H9 (cell line): ENCODE measurements around the gene ZNF749. TPM values are rescaled to one million over a fixed set of nuclear protein-coding genes. Genes with fewer than 3 reads are reported as not detected.

Experiments
- DNase-seq: peaks from one replicate; pipeline ENCODE4 v3.0.0-alpha.2; 2017
- H2AFZ ChIP-seq: one replicate; pipeline ENCODE4 v1.6.1; 2013; ENCODE audit warnings: mild to moderate bottlenecking, low read length, control low read depth, moderate library complexity
- H2AK5ac ChIP-seq: 2 replicates; pipeline ENCODE4 v1.6.1; 2013; ENCODE audit warnings: low read length, control low read depth, mixed read lengths; ENCODE audit not compliant: insufficient read length
- H2BK120ac ChIP-seq: one replicate; pipeline ENCODE4 v1.6.1; 2013; ENCODE audit warnings: low read depth, mild to moderate bottlenecking, low read length, control low read depth, inconsistent platforms; ENCODE audit not compliant: poor library complexity, severe bottlenecking
- H2BK12ac ChIP-seq: 2 replicates; pipeline ENCODE4 v1.6.1; 2013; ENCODE audit warnings: low read length, control low read depth, mixed read lengths, low read depth; ENCODE audit not compliant: insufficient read length
- H2BK15ac ChIP-seq: 2 replicates; pipeline ENCODE4 v1.6.1; 2013; ENCODE audit warnings: low read depth, low read length, control low read depth
- H2BK20ac ChIP-seq: one replicate; pipeline ENCODE4 v1.6.1; 2013; ENCODE audit warnings: low read depth, mild to moderate bottlenecking, low read length, control low read depth, inconsistent platforms; ENCODE audit not compliant: poor library complexity, severe bottlenecking
- H2BK5ac ChIP-seq: 2 replicates; pipeline ENCODE4 v1.6.1; 2013; ENCODE audit warnings: low read length, control low read depth, mixed read lengths; ENCODE audit not compliant: insufficient read length
- H3K14ac ChIP-seq: 2 replicates; pipeline ENCODE4 v1.6.1; 2013; ENCODE audit warnings: low read length, control low read depth; ENCODE audit not compliant: insufficient read depth
- H3K18ac ChIP-seq: 2 replicates; pipeline ENCODE4 v1.6.1; 2013; ENCODE audit warnings: low read depth, mild to moderate bottlenecking, mixed read lengths, low read length, control low read depth; ENCODE audit not compliant: insufficient read length
- H3K23ac ChIP-seq: 2 replicates; pipeline ENCODE4 v1.6.1; 2013; ENCODE audit warnings: low read length, control low read depth, mixed read lengths, low read depth; ENCODE audit not compliant: insufficient read length
- H3K23me2 ChIP-seq: 2 replicates; pipeline ENCODE4 v1.6.1; 2013; ENCODE audit warnings: low read depth, mild to moderate bottlenecking, mixed read lengths, low read length, control low read depth; ENCODE audit not compliant: insufficient read length, poor library complexity, severe bottlenecking
- H3K27ac ChIP-seq: 2 replicates; pipeline ENCODE4 v1.5.1; 2013; ENCODE audit warnings: low read length, control low read depth, mixed read lengths, low read depth; ENCODE audit not compliant: insufficient read length
- H3K27me3 ChIP-seq: 2 replicates; pipeline ENCODE4 v1.6.1; 2013; ENCODE audit warnings: low read length, control low read depth, inconsistent platforms; ENCODE audit not compliant: insufficient read depth
- H3K4ac ChIP-seq: 2 replicates; pipeline ENCODE4 v1.6.1; 2013; ENCODE audit warnings: low read depth, mild to moderate bottlenecking, control low read depth, inconsistent platforms, low read length, moderate library complexity
- H3K4me1 ChIP-seq: 2 replicates; pipeline ENCODE4 v1.6.1; 2013; ENCODE audit warnings: low read length, control low read depth, inconsistent platforms; ENCODE audit not compliant: insufficient read depth
- H3K4me2 ChIP-seq: 2 replicates; pipeline ENCODE4 v1.6.1; 2013; ENCODE audit warnings: low read length, control low read depth, mixed read lengths; ENCODE audit not compliant: insufficient read length, insufficient read depth
- H3K56ac ChIP-seq: 2 replicates; pipeline ENCODE4 v1.6.1; 2013; ENCODE audit warnings: low read depth, mild to moderate bottlenecking, mixed read lengths, low read length, control low read depth; ENCODE audit not compliant: insufficient read length
- H3K79me1 ChIP-seq: 2 replicates; pipeline ENCODE4 v1.6.1; 2013; ENCODE audit warnings: low read depth, mild to moderate bottlenecking, moderate library complexity, low read length, control low read depth, inconsistent platforms; ENCODE audit not compliant: insufficient read depth, poor library complexity, severe bottlenecking
- H3K79me2 ChIP-seq: 2 replicates; pipeline ENCODE4 v1.6.1; 2013; ENCODE audit warnings: low read length, control low read depth, inconsistent platforms; ENCODE audit not compliant: insufficient read depth
- H3K9ac ChIP-seq: 2 replicates; pipeline ENCODE4 v1.6.1; 2013; ENCODE audit warnings: low read length, control low read depth, mixed read lengths; ENCODE audit not compliant: insufficient read length; ENCODE audit errors: extremely low read depth
- H3K9me3 ChIP-seq: one replicate; pipeline ENCODE4 v1.6.1; 2013; ENCODE audit warnings: low read depth, low read length, inconsistent platforms; ENCODE audit not compliant: control insufficient read depth
- H3T11ph ChIP-seq: one replicate; pipeline ENCODE4 v1.6.1; 2013; ENCODE audit warnings: mild to moderate bottlenecking, low read length, control low read depth, inconsistent platforms
- H4K20me1 ChIP-seq: one replicate; pipeline ENCODE4 v1.6.1; 2013; ENCODE audit not compliant: control insufficient read depth, insufficient read length, insufficient read depth
- H4K5ac ChIP-seq: 2 replicates; pipeline ENCODE4 v1.6.1; 2013; ENCODE audit warnings: low read depth, mild to moderate bottlenecking, mixed read lengths, low read length, control low read depth; ENCODE audit not compliant: insufficient read length
- H4K8ac ChIP-seq: replicated peaks from 2 replicates; pipeline ENCODE4 v1.6.1; 2013; ENCODE audit warnings: low read length, control low read depth, mixed read lengths, low read depth; ENCODE audit not compliant: insufficient read length
- H4K91ac ChIP-seq: 2 replicates; pipeline ENCODE4 v1.6.1; 2013; ENCODE audit warnings: low read depth, mild to moderate bottlenecking, moderate library complexity, mixed read lengths, low read length, control low read depth; ENCODE audit not compliant: insufficient read length
- H3K27ac Mint-ChIP-seq, 3 experiments: 2 replicates in 2 of 3; 3 replicates in 1 of 3; pipeline ENCODE4 v1.8.0; 2020 to 2021; ENCODE audit warnings: mixed read lengths in 3 of 3, mild to moderate bottlenecking in 1 of 3, moderate library complexity in 1 of 3
- H3K27me3 Mint-ChIP-seq: 2 replicates; pipeline ENCODE4 v1.8.0; 2021; ENCODE audit warnings: low read depth, mild to moderate bottlenecking, moderate library complexity, mixed read lengths
- H3K36me3 Mint-ChIP-seq, 3 experiments: 2 replicates in 2 of 3; 3 replicates in 1 of 3; pipeline ENCODE4 v1.8.0; 2020 to 2021; ENCODE audit warnings: low read depth in 3 of 3, mixed read lengths in 3 of 3; ENCODE audit not compliant: insufficient read depth in 1 of 3
- H3K4me1 Mint-ChIP-seq, 2 experiments: 2 replicates each; pipeline ENCODE4 v1.8.0; 2020; ENCODE audit warnings: mixed read lengths in 2 of 2
- H3K4me3 Mint-ChIP-seq, 2 experiments: 2 replicates in 1 of 2; 3 replicates in 1 of 2; pipeline ENCODE4 v1.8.0; 2020 to 2021; ENCODE audit warnings: mild to moderate bottlenecking in 2 of 2, mixed read lengths in 2 of 2, moderate library complexity in 1 of 2
- H3K9me3 Mint-ChIP-seq, 2 experiments: 2 replicates in 1 of 2; 3 replicates in 1 of 2; pipeline ENCODE4 v1.8.0; 2020; ENCODE audit warnings: mild to moderate bottlenecking in 2 of 2, mixed read lengths in 2 of 2, moderate library complexity in 1 of 2
- WGBS: extraction: QIAGEN DNeasy Blood & Tissue Kit; methylation state at CpG from one replicate; pipeline ENCODE4 v1.1.7; 2013; ENCODE audit warnings: missing lambda C conversion rate, low lambda C conversion rate, mixed read lengths; ENCODE audit not compliant: insufficient read length; ENCODE audit errors: extremely low coverage; 5-methylcytosine and 5-hydroxymethylcytosine counted together
- total RNA-seq: library from RNA; stranded (reverse); gene quantifications from 2 replicates; pipeline ENCODE4 v1.2.1, GENCODE V29; 2021
- TF ChIP-seq, protein P1 (sequence below): fragments of 200-600 bp; sonication (generic); conservative IDR thresholded peaks from 3 replicates; pipeline ENCODE4 v1.8.0; 2021; ENCODE audit warnings: antibody characterized with exemption, mild to moderate bottlenecking

The ZNF749 gene
- total RNA-seq, 1 experiment from 2014 or later = 25.0 TPM

DNA sequence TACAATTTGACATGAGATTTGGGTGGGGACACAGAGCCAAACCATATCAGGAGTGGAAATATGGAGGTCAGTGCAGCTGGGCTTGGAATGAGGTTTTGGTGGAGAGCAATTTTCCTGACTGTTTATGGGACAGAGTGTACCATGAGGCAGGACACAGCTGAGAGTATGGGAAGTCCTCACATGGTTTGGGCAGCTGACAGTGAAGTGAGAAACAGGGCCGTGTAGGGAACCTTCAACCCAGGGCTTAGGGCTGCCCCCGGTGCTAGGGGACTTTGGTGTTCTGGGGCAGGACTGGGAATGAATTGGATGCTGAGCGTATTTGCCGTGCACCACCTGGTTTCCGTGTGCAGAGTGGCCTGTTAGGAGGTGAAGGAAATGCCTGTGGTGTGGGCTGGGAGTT, 39.4 kb upstream of the ZNF749 start:
- H4K91ac ChIP-seq = no peak overlapping the region
- H2BK120ac ChIP-seq = no peak overlapping the region
- no peak overlapping the region for H2BK12ac ChIP-seq
- H4K8ac ChIP-seq = no peak overlapping the region
- H3K27me3 Mint-ChIP-seq = peaks cover 2% of the 10 kb centered on the region; the same call in 1 of the 2 replicates
- peaks cover 4 to 5% of the 10 kb centered on the region in 2 experiments for H3K4me1 Mint-ChIP-seq
- H3K27ac Mint-ChIP-seq = no peak overlapping the region; a peak in 1 of 7 replicates
- H2BK5ac ChIP-seq = no peak overlapping the region
- H2BK20ac ChIP-seq = no peak overlapping the region
- H3K4me1 ChIP-seq = no peaks in the 10 kb centered on the region
- no peak overlapping the region; a peak in 1 of 5 replicates for H3K4me3 Mint-ChIP-seq
- TF ChIP-seq, protein P1, sequence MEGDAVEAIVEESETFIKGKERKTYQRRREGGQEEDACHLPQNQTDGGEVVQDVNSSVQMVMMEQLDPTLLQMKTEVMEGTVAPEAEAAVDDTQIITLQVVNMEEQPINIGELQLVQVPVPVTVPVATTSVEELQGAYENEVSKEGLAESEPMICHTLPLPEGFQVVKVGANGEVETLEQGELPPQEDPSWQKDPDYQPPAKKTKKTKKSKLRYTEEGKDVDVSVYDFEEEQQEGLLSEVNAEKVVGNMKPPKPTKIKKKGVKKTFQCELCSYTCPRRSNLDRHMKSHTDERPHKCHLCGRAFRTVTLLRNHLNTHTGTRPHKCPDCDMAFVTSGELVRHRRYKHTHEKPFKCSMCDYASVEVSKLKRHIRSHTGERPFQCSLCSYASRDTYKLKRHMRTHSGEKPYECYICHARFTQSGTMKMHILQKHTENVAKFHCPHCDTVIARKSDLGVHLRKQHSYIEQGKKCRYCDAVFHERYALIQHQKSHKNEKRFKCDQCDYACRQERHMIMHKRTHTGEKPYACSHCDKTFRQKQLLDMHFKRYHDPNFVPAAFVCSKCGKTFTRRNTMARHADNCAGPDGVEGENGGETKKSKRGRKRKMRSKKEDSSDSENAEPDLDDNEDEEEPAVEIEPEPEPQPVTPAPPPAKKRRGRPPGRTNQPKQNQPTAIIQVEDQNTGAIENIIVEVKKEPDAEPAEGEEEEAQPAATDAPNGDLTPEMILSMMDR = no peak
- H3T11ph ChIP-seq = no peak overlapping the region
- no peaks in the 10 kb centered on the region for H3K79me1 ChIP-seq
- H3K9ac ChIP-seq = no peak overlapping the region
- no peak overlapping the region for H3K27ac ChIP-seq
- H3K27me3 ChIP-seq = no peaks in the 10 kb centered on the region
- H3K36me3 Mint-ChIP-seq = peaks cover 31 to 48% (median 35%) of the 10 kb centered on the region in 3 experiments
- no peak overlapping the region for H3K4ac ChIP-seq
- H4K5ac ChIP-seq = no peak overlapping the region
- H3K23me2 ChIP-seq = peaks cover 5% of the 10 kb centered on the region
- no peak overlapping the region for H3K23ac ChIP-seq
- no peaks in the 10 kb centered on the region for H4K20me1 ChIP-seq
- peaks cover 0 to 4% of the 10 kb centered on the region in 2 experiments; a peak in 1 of 5 replicates for H3K9me3 Mint-ChIP-seq
- no peak overlapping the region for H3K56ac ChIP-seq
- H2AFZ ChIP-seq = no peak overlapping the region
- H2BK15ac ChIP-seq = no peak overlapping the region
- no peak overlapping the region for H3K18ac ChIP-seq
- no peaks in the 10 kb centered on the region for H3K9me3 ChIP-seq
- H3K79me2 ChIP-seq = peaks cover 6% of the 10 kb centered on the region; the same call in 1 of the 2 replicates
- H3K14ac ChIP-seq = no peak overlapping the region
- no CpG with 5 or more reads among the region's 5 CpGs for WGBS
- DNase-seq = no peak
- H2AK5ac ChIP-seq = no peak overlapping the region
- no peak overlapping the region for H3K4me2 ChIP-seq
